GM20000 (cell line): ENCODE measurements around the gene PNKP.
A peak's percentile ranks its signal among the peaks of the same experiment; 100 is the strongest.

Experiments used
- DNase-seq: peaks from one replicate; pipeline ENCODE4 v3.0.0; 2012; ENCODE audit warnings: low spot score
- TF ChIP-seq, protein P1 (sequence below): IDR thresholded peaks from 2 replicates; pipeline ENCODE4 v1.5.1; 2012; ENCODE audit warnings: mild to moderate bottlenecking, control low read depth; ENCODE audit errors: extremely low read depth, missing control alignments

The PNKP gene

GRCh38 chr19:49855676-49856573 lies 11.5 kb downstream of the PNKP start:
- TF ChIP-seq, protein P1, sequence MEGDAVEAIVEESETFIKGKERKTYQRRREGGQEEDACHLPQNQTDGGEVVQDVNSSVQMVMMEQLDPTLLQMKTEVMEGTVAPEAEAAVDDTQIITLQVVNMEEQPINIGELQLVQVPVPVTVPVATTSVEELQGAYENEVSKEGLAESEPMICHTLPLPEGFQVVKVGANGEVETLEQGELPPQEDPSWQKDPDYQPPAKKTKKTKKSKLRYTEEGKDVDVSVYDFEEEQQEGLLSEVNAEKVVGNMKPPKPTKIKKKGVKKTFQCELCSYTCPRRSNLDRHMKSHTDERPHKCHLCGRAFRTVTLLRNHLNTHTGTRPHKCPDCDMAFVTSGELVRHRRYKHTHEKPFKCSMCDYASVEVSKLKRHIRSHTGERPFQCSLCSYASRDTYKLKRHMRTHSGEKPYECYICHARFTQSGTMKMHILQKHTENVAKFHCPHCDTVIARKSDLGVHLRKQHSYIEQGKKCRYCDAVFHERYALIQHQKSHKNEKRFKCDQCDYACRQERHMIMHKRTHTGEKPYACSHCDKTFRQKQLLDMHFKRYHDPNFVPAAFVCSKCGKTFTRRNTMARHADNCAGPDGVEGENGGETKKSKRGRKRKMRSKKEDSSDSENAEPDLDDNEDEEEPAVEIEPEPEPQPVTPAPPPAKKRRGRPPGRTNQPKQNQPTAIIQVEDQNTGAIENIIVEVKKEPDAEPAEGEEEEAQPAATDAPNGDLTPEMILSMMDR, result no peak
- no peak for DNase-seq

DNA sequence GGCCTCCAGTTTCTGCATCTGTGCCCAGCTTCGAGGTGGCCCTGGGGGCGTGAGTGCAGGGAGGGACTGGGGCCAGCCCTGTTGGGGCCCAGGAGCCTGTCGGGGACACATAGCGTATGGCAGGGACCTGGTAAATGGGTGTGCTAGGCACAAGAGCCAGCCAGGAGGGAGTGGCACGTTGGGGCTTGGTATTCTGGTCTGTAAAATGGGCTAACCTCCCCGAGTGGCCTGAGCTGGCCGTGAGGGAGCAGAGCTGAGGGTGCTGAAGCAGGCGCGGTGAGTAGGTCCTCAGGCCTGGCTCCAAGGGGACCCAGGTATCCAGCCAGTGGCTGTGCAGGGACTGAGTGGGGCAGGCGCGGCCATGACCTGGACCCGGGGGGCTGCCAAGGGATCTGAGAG lies 12.1 kb downstream of the PNKP start:
- DNase-seq, result no peak
- TF ChIP-seq, protein P1, result no peak

DNA sequence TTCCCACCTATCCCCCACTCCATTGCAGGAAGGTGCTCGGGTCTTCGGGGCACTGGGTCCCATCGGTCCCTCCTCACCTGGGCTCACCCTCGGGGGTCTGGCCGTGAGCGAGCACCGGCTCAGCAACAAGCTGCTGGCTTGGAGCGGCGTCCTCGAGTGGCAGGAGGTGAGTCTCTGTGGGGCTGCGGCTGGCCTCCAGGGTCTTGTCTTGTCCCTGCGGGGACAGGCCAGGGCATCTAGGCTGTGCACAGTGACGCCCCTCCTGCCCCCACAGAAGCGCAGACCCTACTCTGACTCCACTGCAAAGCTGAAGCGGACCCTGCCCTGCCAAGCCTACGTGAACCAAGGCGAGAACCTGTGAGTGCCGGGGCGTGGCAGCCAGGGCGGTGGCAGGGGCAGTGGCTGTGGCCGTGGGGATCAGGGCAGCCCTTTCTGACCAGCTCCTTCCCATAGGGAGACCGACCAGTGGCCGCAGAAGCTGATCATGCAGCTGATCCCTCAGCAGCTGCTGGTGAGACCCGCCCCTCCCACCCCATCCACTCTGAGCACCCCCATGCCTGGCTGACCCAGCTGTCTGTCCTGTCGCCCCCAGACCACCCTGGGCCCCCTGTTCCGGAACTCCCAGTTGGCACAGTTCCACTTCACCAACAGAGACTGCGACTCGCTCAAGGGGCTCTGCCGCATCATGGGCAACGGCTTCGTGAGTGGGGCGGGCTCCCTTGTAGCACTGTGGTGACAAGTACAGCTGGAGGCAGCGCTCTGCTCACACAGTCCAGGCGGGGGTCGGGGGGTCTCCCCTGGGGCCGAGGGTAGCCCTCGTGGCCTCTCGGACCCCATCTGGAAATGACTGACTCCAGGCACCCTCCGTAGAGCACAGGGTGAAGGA lies 12.8 kb downstream of the PNKP start:
- no peak for DNase-seq
- TF ChIP-seq, protein P1, result no peak

DNA sequence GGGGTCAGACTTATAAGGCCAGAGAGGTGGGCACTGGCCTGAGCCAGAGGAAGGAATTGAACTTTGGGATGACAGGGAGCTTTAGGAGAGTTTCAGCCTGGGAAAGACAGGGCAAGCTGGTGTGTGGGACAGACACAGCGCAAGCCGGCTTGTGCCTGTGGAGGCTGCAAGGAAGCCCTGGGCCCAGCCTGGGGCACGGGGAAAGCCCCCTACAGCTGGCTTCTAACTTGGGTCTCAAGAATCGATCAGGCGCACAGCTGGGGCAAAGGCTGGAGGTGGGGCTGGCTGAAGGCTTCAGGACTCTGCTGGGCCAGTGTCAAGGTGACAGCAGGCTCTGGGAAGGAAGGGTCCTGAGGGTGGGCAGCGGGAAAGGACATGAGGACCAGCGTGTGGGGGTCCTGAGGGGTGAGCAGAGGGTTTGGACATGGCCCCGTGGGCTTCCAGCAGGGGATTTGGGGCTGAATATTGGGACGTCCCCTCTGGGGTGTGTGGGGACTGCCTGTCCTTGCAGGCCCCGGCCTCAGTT lies 13.5 kb downstream of the PNKP start:
- DNase-seq, result no peak
- TF ChIP-seq, protein P1, result no peak

- no peak for DNase-seq
- TF ChIP-seq, protein P1, result no peak
Measured at GRCh38 chr19:49852631-49853126, 14.7 kb downstream of the PNKP start.

GRCh38 chr19:49851456-49852259 lies 15.7 kb downstream of the PNKP start:
- TF ChIP-seq, protein P1, result no peak
- peak; percentile 70 for DNase-seq
